Vagina (tissue), 2 donors: Measurements from ENCODE around the gene WDFY3. TPM values are rescaled to one million over a fixed set of nuclear protein-coding genes. Genes with fewer than 3 reads are reported as not detected.

Experiments used
- DNase-seq, 2 donors: peaks; one replicate each; pipeline ENCODE4 v3.0.0-alpha.2; 2017; ENCODE audit errors: extremely low spot score in 2 of 2
- H3K27ac ChIP-seq: fragments of 200-600 bp; sonication (generic); one replicate; pipeline ENCODE4 v1.5.1; 2019
- H3K27me3 ChIP-seq: fragments of 200-600 bp; sonication (generic); one replicate; pipeline ENCODE4 v1.5.1; 2019
- H3K36me3 ChIP-seq, 2 donors: fragments of 200-600 bp; sonication (generic); one replicate each; pipeline ENCODE4 v1.5.1; 2017 to 2019
- H3K4me1 ChIP-seq: fragments of 200-600 bp; sonication (generic); one replicate; pipeline ENCODE4 v1.5.1; 2019
- H3K4me3 ChIP-seq, 2 donors: fragments of 200-600 bp; sonication (generic); 1 replicate in 1 of 2; 2 replicates in 1 of 2; pipeline ENCODE4 v1.5.1; 2016 to 2019
- H3K9me3 ChIP-seq: fragments of 200-600 bp; sonication (generic); one replicate; pipeline ENCODE4 v1.5.1; 2019
- POLR2A ChIP-seq, 2 donors: fragments of 450-650 bp; IDR thresholded peaks; one replicate each; pipeline ENCODE4 v1.6.1; 2017; ENCODE audit warnings: antibody characterized with exemption in 2 of 2, mild to moderate bottlenecking in 2 of 2, moderate library complexity in 2 of 2
- POLR2AphosphoS5 ChIP-seq, 2 donors: sonication (generic); formaldehyde crosslinking; IDR thresholded peaks; one replicate each; pipeline ENCODE4 v1.9.0; 2017; ENCODE audit warnings: antibody characterized with exemption in 2 of 2, mild to moderate bottlenecking in 2 of 2, low read depth in 1 of 2; ENCODE audit not compliant: insufficient read depth in 1 of 2
- intact Hi-C: fragments of 100-400 bp; cut with DNase I; formaldehyde crosslinking; loops from one replicate; pipeline ENCODE4 v1.15.1; 2023
- total RNA-seq: library from RNA; depleted of rRNA; stranded (reverse); fragments of >200 nt; gene quantifications from one replicate; pipeline ENCODE4 v1.2.3, GENCODE V29; 2016
- TF ChIP-seq, protein P1 (sequence below), 3 experiments: fragments of 450-650 bp in 2 of 3; fragments of 200-600 bp in 1 of 3; sonication (generic) in 1 of 3; IDR thresholded peaks; one replicate each; pipeline ENCODE4 v1.5.1; 2017 to 2019; ENCODE audit warnings: antibody characterized with exemption in 3 of 3, mild to moderate bottlenecking in 2 of 3, moderate library complexity in 2 of 3

WDFY3 gene
- total RNA-seq, 1 donor from 2014 or later, result 67.8 TPM

DNA sequence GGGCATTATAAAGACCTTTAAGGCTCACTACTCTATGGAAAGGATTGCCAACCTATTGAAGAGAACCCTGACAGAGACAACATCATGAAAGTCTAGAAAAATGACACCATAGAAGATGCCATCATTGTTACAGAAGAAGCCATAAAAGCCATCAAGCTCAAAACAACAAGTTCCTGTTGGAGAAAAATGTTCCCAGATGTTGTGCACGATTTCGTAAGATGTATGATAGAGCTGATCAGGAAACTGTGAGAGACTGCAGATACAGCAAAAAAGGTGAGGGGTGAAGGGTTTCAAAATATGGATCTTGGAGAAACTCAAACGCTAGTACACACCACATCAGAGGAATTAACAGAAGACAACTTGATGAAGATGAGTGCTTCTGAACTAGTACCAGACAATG, 53.3 kb downstream of the WDFY3 start:
- Histone ChIP-seq H3K27me3 (no peaks in the 10 kb centered on the region), H3K4me1 (peaks cover 40% of the 10 kb centered on the region), H3K9me3 (no peaks in the 10 kb centered on the region), H3K36me3 (no peaks in the 10 kb centered on the region), H3K27ac (no peak overlapping the region), H3K4me3 (no peak overlapping the region)
- intact Hi-C loops, result no loop called here
- TF ChIP-seq POLR2A (IDR thresholded peaks at IDR 0.05) (no peak), POLR2AphosphoS5 (IDR thresholded peaks at IDR 0.05; ENCODE audit: insufficient read depth in 1 of 2, low read depth in 1 of 2) (no peak)
- TF ChIP-seq, protein P1, sequence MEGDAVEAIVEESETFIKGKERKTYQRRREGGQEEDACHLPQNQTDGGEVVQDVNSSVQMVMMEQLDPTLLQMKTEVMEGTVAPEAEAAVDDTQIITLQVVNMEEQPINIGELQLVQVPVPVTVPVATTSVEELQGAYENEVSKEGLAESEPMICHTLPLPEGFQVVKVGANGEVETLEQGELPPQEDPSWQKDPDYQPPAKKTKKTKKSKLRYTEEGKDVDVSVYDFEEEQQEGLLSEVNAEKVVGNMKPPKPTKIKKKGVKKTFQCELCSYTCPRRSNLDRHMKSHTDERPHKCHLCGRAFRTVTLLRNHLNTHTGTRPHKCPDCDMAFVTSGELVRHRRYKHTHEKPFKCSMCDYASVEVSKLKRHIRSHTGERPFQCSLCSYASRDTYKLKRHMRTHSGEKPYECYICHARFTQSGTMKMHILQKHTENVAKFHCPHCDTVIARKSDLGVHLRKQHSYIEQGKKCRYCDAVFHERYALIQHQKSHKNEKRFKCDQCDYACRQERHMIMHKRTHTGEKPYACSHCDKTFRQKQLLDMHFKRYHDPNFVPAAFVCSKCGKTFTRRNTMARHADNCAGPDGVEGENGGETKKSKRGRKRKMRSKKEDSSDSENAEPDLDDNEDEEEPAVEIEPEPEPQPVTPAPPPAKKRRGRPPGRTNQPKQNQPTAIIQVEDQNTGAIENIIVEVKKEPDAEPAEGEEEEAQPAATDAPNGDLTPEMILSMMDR (IDR thresholded peaks at IDR 0.05), result no peak
- DNase-seq, result no peak

GRCh38 chr4:84912741-84913140, 53.7 kb downstream of the WDFY3 start:
- TF ChIP-seq, protein P1 (IDR thresholded peaks at IDR 0.05), result no peak
- TF ChIP-seq POLR2AphosphoS5 (IDR thresholded peaks at IDR 0.05; ENCODE audit: insufficient read depth in 1 of 2, low read depth in 1 of 2) (no peak), POLR2A (IDR thresholded peaks at IDR 0.05) (no peak)
- no peak overlapping the region for H3K27ac ChIP-seq
- no peaks in the 10 kb centered on the region for H3K27me3 ChIP-seq
- no peaks in the 10 kb centered on the region for H3K9me3 ChIP-seq
- intact Hi-C loops, result no loop called here
- no peaks in the 10 kb centered on the region for H3K36me3 ChIP-seq
- H3K4me1 ChIP-seq, result peaks cover 39% of the 10 kb centered on the region
- no peak overlapping the region for H3K4me3 ChIP-seq
- DNase-seq, result no peak

- intact Hi-C loops, result no loop called here
Measured at GRCh38 chr4:84908876-84909275, 57.6 kb downstream of the WDFY3 start.

GRCh38 chr4:84907145-84907544, 59.3 kb downstream of the WDFY3 start:
- TF ChIP-seq POLR2A (IDR thresholded peaks at IDR 0.05) (no peak), POLR2AphosphoS5 (IDR thresholded peaks at IDR 0.05; ENCODE audit: insufficient read depth in 1 of 2, low read depth in 1 of 2) (no peak)
- TF ChIP-seq, protein P1 (IDR thresholded peaks at IDR 0.05), result no peak
- no peaks in the 10 kb centered on the region for H3K9me3 ChIP-seq
- no peaks in the 10 kb centered on the region for H3K4me1 ChIP-seq
- intact Hi-C loops, result no loop called here
- H3K36me3 ChIP-seq, result no peaks in the 10 kb centered on the region
- H3K4me3 ChIP-seq, result no peak overlapping the region
- DNase-seq, result no peak
- no peaks in the 10 kb centered on the region for H3K27me3 ChIP-seq
- H3K27ac ChIP-seq, result no peak overlapping the region

More at GRCh38 chr4:84908876-84909275, 57.6 kb downstream of the WDFY3 start:
- no peaks in the 10 kb centered on the region for H3K27me3 ChIP-seq
- H3K4me1 ChIP-seq, result peaks cover 8% of the 10 kb centered on the region
- no peak overlapping the region for H3K27ac ChIP-seq
- no peak overlapping the region for H3K4me3 ChIP-seq
- no peak for DNase-seq
- no peaks in the 10 kb centered on the region for H3K36me3 ChIP-seq
- H3K9me3 ChIP-seq, result no peaks in the 10 kb centered on the region
- no peak for TF ChIP-seq POLR2AphosphoS5 (IDR thresholded peaks at IDR 0.05; ENCODE audit: insufficient read depth in 1 of 2, low read depth in 1 of 2)

- Histone ChIP-seq H3K9me3 (no peaks in the 10 kb centered on the region), H3K4me1 (peaks cover 8% of the 10 kb centered on the region), H3K4me3 (no peak overlapping the region), H3K27ac (no peak overlapping the region), H3K36me3 (no peaks in the 10 kb centered on the region), H3K27me3 (no peaks in the 10 kb centered on the region)
- intact Hi-C loops, result no loop called here
- no peak for DNase-seq
- TF ChIP-seq, protein P1 (IDR thresholded peaks at IDR 0.05), result no peak
Measured at GRCh38 chr4:84905646-84906045, 60.8 kb downstream of the WDFY3 start.
